Gastroesophageal sphincter (tissue), 3 donors: Measurements from ENCODE around the gene RAB36.

Experiments used
- CTCF ChIP-seq, 4 experiments: fragments of 200-600 bp in 2 of 4; fragments of 450-650 bp in 2 of 4; sonication (generic) in 1 of 4; IDR thresholded peaks; one replicate each; pipeline ENCODE4 v1.5.1; 2017 to 2019; ENCODE audit warnings: antibody characterized with exemption in 4 of 4, mild to moderate bottlenecking in 2 of 4, moderate library complexity in 2 of 4
- POLR2A ChIP-seq, 2 donors: fragments of 450-650 bp; IDR thresholded peaks; one replicate each; pipeline ENCODE4 v1.6.1; 2017; ENCODE audit warnings: antibody characterized with exemption in 2 of 2, mild to moderate bottlenecking in 2 of 2, moderate library complexity in 1 of 2

- TF ChIP-seq POLR2A (IDR thresholded peaks at IDR 0.05), result no peak
- no peak for TF ChIP-seq CTCF (IDR thresholded peaks at IDR 0.05)
Observed at GRCh38 chr22:23168391-23169042, 23.2 kb downstream of the RAB36 start.
